CD4-positive, CD25-positive, alpha-beta regulatory T cell (primary cell): ENCODE data around the gene REG3A. TPM values are rescaled to one million over a fixed set of nuclear protein-coding genes. Genes with fewer than 3 reads are reported as not detected.

Experiments used
- ATAC-seq, 2 donors: fragments of 150-1000 bp; cut with Tn5 transposase; one replicate each; pipeline ENCODE4 v1.10.0; 2021; ENCODE audit warnings: low read depth in 2 of 2, moderate number of reproducible peaks in 2 of 2, moderate library complexity in 1 of 2
- DNase-seq, 3 donors: peaks; one replicate each; pipeline versions ENCODE4 v3.0.0 to v3.0.0-alpha.2; 2012 to 2022; ENCODE audit warnings: mixed read lengths in 1 of 3
- H3K27ac ChIP-seq: one replicate; pipeline ENCODE4 v1.7.0; 2013; ENCODE audit warnings: mild to moderate bottlenecking, low read length; ENCODE audit not compliant: insufficient read depth, poor library complexity, severe bottlenecking
- H3K27me3 ChIP-seq: one replicate; pipeline ENCODE4 v1.7.0; 2013; ENCODE audit warnings: low read length; ENCODE audit not compliant: control insufficient read depth, insufficient read depth
- H3K36me3 ChIP-seq: one replicate; pipeline ENCODE4 v1.7.0; 2013; ENCODE audit warnings: mild to moderate bottlenecking, low read length, moderate library complexity; ENCODE audit not compliant: control insufficient read depth, insufficient read depth
- H3K4me1 ChIP-seq: 2 replicates; pipeline ENCODE4 v1.7.0; 2013; ENCODE audit warnings: mild to moderate bottlenecking, low read length; ENCODE audit not compliant: insufficient read depth, control insufficient read depth, poor library complexity, severe bottlenecking
- H3K4me3 ChIP-seq: one replicate; pipeline ENCODE4 v1.7.0; 2013; ENCODE audit warnings: low read depth, mild to moderate bottlenecking, low read length, moderate library complexity
- H3K9me3 ChIP-seq, 2 experiments: 1 replicate in 1 of 2; 2 replicates in 1 of 2; pipeline ENCODE4 v1.7.0; 2013; ENCODE audit warnings: low read length in 2 of 2, mild to moderate bottlenecking in 1 of 2, moderate library complexity in 1 of 2; ENCODE audit not compliant: control insufficient read depth in 2 of 2
- H3K27ac Mint-ChIP-seq, 3 donors: one replicate each; pipeline ENCODE4 v1.8.0; 2020 to 2022; ENCODE audit warnings: mild to moderate bottlenecking in 3 of 3, mixed read lengths in 3 of 3, moderate library complexity in 2 of 3
- H3K27me3 Mint-ChIP-seq: one replicate; pipeline ENCODE4 v1.8.0; 2022; ENCODE audit warnings: mild to moderate bottlenecking, mixed read lengths
- H3K36me3 Mint-ChIP-seq: one replicate; pipeline ENCODE4 v1.8.0; 2020; ENCODE audit warnings: mixed read lengths
- H3K4me1 Mint-ChIP-seq, 4 donors: one replicate each; pipeline ENCODE4 v1.8.0; 2020 to 2022; ENCODE audit warnings: mixed read lengths in 4 of 4, mild to moderate bottlenecking in 1 of 4
- H3K4me3 Mint-ChIP-seq, 4 donors: one replicate each; pipeline ENCODE4 v1.8.0; 2020 to 2022; ENCODE audit warnings: mild to moderate bottlenecking in 4 of 4, mixed read lengths in 4 of 4, moderate library complexity in 3 of 4
- H3K9me3 Mint-ChIP-seq, 7 donors: one replicate each; pipeline ENCODE4 v1.8.0; 2020 to 2022; ENCODE audit warnings: mixed read lengths in 7 of 7, mild to moderate bottlenecking in 3 of 7, moderate library complexity in 2 of 7
- polyA plus RNA-seq, 4 donors: library from polyadenylated mRNA; unstranded; fragments of 300-500 nt; fragmentation: Illumina TruSeq; gene quantifications; one replicate each; pipeline ENCODE4 v1.2.3, GENCODE V29; 2021
- total RNA-seq: library from RNA; stranded (reverse); gene quantifications from one replicate; pipeline ENCODE4 v1.2.3, GENCODE V29; 2022

Gene REG3A
- total and polyA plus RNA-seq, 5 donors from 2014 or later = not detected

- Histone ChIP-seq H3K27me3 (no peaks in the 10 kb centered on the region), H3K27ac (no peak overlapping the region), H3K4me1 (no peaks in the 10 kb centered on the region), H3K9me3 (peaks cover 3 to 12% of the 10 kb centered on the region in 2 experiments), H3K4me3 (no peak overlapping the region), H3K36me3 (no peaks in the 10 kb centered on the region)
- H3K9me3 Mint-ChIP-seq = peaks cover 2 to 27% (median 12%) of the 10 kb centered on the region in 7 donors
- H3K27me3 Mint-ChIP-seq = no peaks in the 10 kb centered on the region
- DNase-seq = no peak
- no peak overlapping the region for H3K27ac Mint-ChIP-seq
- H3K4me3 Mint-ChIP-seq = no peak overlapping the region
- no peak for ATAC-seq
- H3K4me1 Mint-ChIP-seq = no peaks in the 10 kb centered on the region
- H3K36me3 Mint-ChIP-seq = no peaks in the 10 kb centered on the region
These were observed 21.2 kb downstream of the REG3A start for GRCh38 chr2:79138385-79138784.

DNA sequence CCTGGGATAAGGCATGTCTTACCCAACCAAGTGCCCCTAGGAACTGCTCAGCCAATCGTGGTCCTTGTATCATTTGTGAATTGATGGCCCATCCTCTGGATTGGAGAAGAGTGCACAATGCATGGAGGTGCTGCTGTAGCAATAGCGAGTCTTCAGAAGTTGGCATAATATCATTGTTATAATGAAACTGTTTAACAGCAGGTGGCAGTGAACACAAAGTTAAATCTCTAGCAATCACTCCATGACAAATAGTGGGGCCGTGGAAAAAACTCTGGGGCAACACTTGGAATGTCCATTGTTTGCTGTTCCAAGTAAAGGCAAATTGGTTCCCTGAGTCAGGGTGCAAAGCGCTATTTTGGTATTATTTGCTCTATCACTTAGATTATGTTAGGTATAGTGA, 27.9 kb downstream of the REG3A start:
- H3K36me3 Mint-ChIP-seq = no peaks in the 10 kb centered on the region
- Histone ChIP-seq H3K36me3 (no peaks in the 10 kb centered on the region), H3K9me3 (peaks cover 0 to 9% of the 10 kb centered on the region in 2 experiments), H3K4me1 (no peaks in the 10 kb centered on the region), H3K4me3 (no peak overlapping the region), H3K27me3 (no peaks in the 10 kb centered on the region), H3K27ac (no peak overlapping the region)
- H3K4me1 Mint-ChIP-seq = no peaks in the 10 kb centered on the region
- DNase-seq = no peak
- H3K4me3 Mint-ChIP-seq = no peak overlapping the region
- no peak for ATAC-seq
- peaks cover 0 to 11% (median 8%) of the 10 kb centered on the region in 7 donors for H3K9me3 Mint-ChIP-seq
- H3K27ac Mint-ChIP-seq = no peak overlapping the region
- no peaks in the 10 kb centered on the region for H3K27me3 Mint-ChIP-seq

GRCh38 chr2:79129804-79130203, 29.7 kb downstream of the REG3A start:
- Histone ChIP-seq H3K27me3 (no peaks in the 10 kb centered on the region), H3K27ac (no peak overlapping the region), H3K4me1 (no peaks in the 10 kb centered on the region), H3K4me3 (no peak overlapping the region), H3K9me3 (peaks cover 0 to 6% of the 10 kb centered on the region in 2 experiments), H3K36me3 (no peaks in the 10 kb centered on the region)
- Mint-ChIP-seq H3K36me3 (no peaks in the 10 kb centered on the region), H3K4me1 (no peaks in the 10 kb centered on the region), H3K27ac (no peak overlapping the region), H3K9me3 (peaks cover 0 to 10% (median 5%) of the 10 kb centered on the region in 7 donors), H3K4me3 (no peak overlapping the region), H3K27me3 (no peaks in the 10 kb centered on the region)
- ATAC-seq (no peak), DNase-seq (no peak)

DNA sequence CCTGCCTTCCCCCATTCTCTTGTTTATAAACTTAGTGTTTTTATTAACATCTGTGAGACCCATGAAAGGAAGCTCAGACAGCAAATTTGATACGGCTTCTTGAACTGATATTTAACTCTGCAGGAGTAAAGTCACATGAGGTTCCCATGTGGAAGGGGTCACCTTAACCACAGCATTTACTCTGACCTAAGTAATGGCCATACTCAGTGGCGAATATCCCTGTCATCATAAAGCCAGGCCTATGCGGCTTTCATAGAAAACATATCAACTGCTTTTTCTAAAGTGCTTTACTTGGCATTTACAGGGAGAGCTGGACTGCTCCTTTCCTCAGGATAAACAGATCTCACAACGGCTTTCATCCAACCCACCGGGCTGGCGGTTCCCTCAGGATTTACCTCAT, 30.3 kb downstream of the REG3A start:
- Mint-ChIP-seq H3K4me1 (no peaks in the 10 kb centered on the region), H3K4me3 (no peak overlapping the region)

DNA sequence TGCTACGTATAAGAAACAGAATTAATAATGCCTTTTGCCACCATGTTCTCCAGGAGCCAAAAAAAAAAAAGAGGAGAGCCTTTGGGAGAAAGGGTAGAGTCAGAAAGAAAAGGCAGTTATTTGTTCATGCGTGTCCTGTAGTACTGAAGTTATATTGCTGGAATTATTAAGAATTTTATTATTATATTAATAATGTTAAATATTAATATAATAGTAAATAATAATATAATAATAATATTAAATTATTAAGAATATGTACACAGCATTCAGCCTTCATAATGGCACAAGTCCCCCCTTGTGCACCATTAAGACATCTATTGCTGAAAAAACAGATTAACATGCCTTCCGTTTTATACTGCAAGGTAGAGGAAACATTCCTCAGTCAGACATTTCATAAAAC, 31.1 kb downstream of the REG3A start:
- no peaks in the 10 kb centered on the region for H3K4me1 Mint-ChIP-seq
- H3K27ac Mint-ChIP-seq = no peak overlapping the region
- no peak for ATAC-seq

More for the DNA sequence above, 30.3 kb downstream of the REG3A start:
- Histone ChIP-seq H3K27me3 (no peaks in the 10 kb centered on the region), H3K9me3 (peaks cover 0 to 6% of the 10 kb centered on the region in 2 experiments), H3K27ac (no peak overlapping the region), H3K4me1 (no peaks in the 10 kb centered on the region), H3K36me3 (no peaks in the 10 kb centered on the region), H3K4me3 (no peak overlapping the region)
- no peak for DNase-seq
- peaks cover under 1 to 10% (median 6%) of the 10 kb centered on the region in 7 donors for H3K9me3 Mint-ChIP-seq
- no peak for ATAC-seq
- no peak overlapping the region for H3K27ac Mint-ChIP-seq
- no peaks in the 10 kb centered on the region for H3K36me3 Mint-ChIP-seq
- no peaks in the 10 kb centered on the region for H3K27me3 Mint-ChIP-seq

DNA sequence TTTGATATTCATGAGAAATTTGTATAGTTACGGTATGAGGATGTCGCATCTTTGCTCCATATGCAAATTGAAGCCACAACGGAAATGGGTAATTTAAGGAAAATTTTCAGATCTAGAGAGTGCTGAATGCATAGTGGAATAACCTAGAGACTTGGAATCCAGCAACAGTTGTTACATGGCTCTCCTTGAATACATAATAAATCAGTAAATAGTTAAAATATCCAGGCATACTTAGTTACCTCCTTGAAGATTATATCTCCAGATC, 33.9 kb downstream of the REG3A start:
- Mint-ChIP-seq H3K4me1 (no peaks in the 10 kb centered on the region), H3K9me3 (peaks cover 0 to 19% (median 4%) of the 10 kb centered on the region in 7 donors), H3K27ac (no peak overlapping the region), H3K27me3 (no peaks in the 10 kb centered on the region), H3K4me3 (no peak overlapping the region), H3K36me3 (no peaks in the 10 kb centered on the region)
- no peaks in the 10 kb centered on the region for H3K27me3 ChIP-seq
- H3K4me3 ChIP-seq = no peak overlapping the region
- H3K36me3 ChIP-seq = no peaks in the 10 kb centered on the region
- no peak for DNase-seq
- no peaks in the 10 kb centered on the region for H3K4me1 ChIP-seq
- no peak for ATAC-seq
- H3K9me3 ChIP-seq = peaks cover 0 to 3% of the 10 kb centered on the region in 2 experiments
- no peak overlapping the region for H3K27ac ChIP-seq

More for the DNA sequence above, 31.1 kb downstream of the REG3A start:
- Histone ChIP-seq H3K4me3 (no peak overlapping the region), H3K27ac (no peak overlapping the region), H3K4me1 (no peaks in the 10 kb centered on the region), H3K36me3 (no peaks in the 10 kb centered on the region), H3K27me3 (no peaks in the 10 kb centered on the region), H3K9me3 (peaks cover 0 to 3% of the 10 kb centered on the region in 2 experiments)
- H3K4me3 Mint-ChIP-seq = no peak overlapping the region
- H3K36me3 Mint-ChIP-seq = no peaks in the 10 kb centered on the region
- no peak for DNase-seq
- H3K9me3 Mint-ChIP-seq = peaks cover 0 to 10% (median 6%) of the 10 kb centered on the region in 7 donors
- no peaks in the 10 kb centered on the region for H3K27me3 Mint-ChIP-seq

DNA sequence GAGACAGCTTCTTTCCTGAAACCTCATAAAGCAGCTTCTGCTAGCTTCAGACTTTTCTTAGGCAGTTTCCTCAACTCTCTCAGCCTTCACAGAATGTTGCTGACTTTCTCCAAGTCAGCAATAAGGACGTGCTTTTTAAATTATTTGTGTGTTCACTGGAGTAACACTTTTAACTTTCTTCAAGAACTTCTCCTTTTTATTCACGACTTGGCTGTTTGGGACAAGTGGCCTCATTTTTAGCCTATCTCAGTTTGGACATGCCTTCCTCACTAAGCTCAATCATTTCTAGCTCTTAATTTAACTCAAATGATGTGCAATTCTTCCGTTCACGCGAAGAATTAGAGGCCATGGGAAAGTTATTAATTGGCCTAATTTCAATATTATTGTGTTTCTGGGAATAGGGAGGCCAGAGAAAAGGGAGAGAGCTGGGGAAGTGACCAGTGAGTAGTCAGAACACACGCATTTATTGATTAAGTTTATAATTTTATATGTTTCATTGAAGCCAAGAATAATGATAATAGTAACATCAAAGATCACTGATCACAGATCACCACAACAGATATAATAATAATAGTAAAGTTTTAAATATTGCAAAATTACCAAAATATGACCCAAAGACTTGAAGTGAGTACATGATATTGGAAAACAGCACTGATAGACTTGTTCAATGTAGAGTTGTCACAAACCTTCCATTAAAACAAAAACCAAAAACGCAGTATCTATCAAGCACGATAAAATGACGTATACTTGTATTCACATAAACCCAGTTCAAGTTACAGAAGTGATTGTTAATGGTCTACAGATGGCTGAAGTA, 34.4 kb downstream of the REG3A start:
- ATAC-seq = no peak
- Mint-ChIP-seq H3K27ac (no peak overlapping the region), H3K36me3 (no peaks in the 10 kb centered on the region)

GRCh38 chr2:79122676-79123075, 36.9 kb downstream of the REG3A start:
- H3K4me1 ChIP-seq = no peaks in the 10 kb centered on the region
- no peaks in the 10 kb centered on the region for H3K4me1 Mint-ChIP-seq
- peaks cover 0 to 3% of the 10 kb centered on the region in 2 experiments for H3K9me3 ChIP-seq
- no peak overlapping the region for H3K4me3 Mint-ChIP-seq
- H3K27me3 Mint-ChIP-seq = no peaks in the 10 kb centered on the region
- H3K4me3 ChIP-seq = no peak overlapping the region
- no peaks in the 10 kb centered on the region for H3K36me3 ChIP-seq
- ATAC-seq = no peak
- no peak for DNase-seq
- no peak overlapping the region for H3K27ac Mint-ChIP-seq
- H3K36me3 Mint-ChIP-seq = no peaks in the 10 kb centered on the region
- no peaks in the 10 kb centered on the region for H3K27me3 ChIP-seq
- peaks cover 0 to 24% (median 4%) of the 10 kb centered on the region in 7 donors for H3K9me3 Mint-ChIP-seq
- H3K27ac ChIP-seq = no peak overlapping the region

More for the DNA sequence above, 34.4 kb downstream of the REG3A start:
- Histone ChIP-seq H3K4me1 (no peaks in the 10 kb centered on the region), H3K27me3 (no peaks in the 10 kb centered on the region), H3K9me3 (peaks cover 0 to 3% of the 10 kb centered on the region in 2 experiments), H3K27ac (no peak overlapping the region), H3K4me3 (no peak overlapping the region), H3K36me3 (no peaks in the 10 kb centered on the region)
- H3K4me3 Mint-ChIP-seq = no peak overlapping the region
- H3K27me3 Mint-ChIP-seq = no peaks in the 10 kb centered on the region
- H3K4me1 Mint-ChIP-seq = no peaks in the 10 kb centered on the region
- H3K9me3 Mint-ChIP-seq = peaks cover 0 to 19% (median 4%) of the 10 kb centered on the region in 7 donors
- DNase-seq = no peak
